Esophagus muscularis mucosa (tissue), 4 donors: Measurements from ENCODE around the gene STT3A.

Experiments used
- CTCF ChIP-seq, 3 experiments: fragments of 200-600 bp in 2 of 3; fragments of 450-650 bp in 1 of 3; sonication (generic) in 2 of 3; IDR thresholded peaks; one replicate each; pipeline ENCODE4 v1.5.1; 2017 to 2019; ENCODE audit warnings: antibody characterized with exemption in 3 of 3, mild to moderate bottlenecking in 2 of 3, moderate library complexity in 1 of 3
- EP300 ChIP-seq: sonication (generic); formaldehyde crosslinking; IDR thresholded peaks from one replicate; pipeline ENCODE4 v1.6.1; 2017; ENCODE audit warnings: antibody characterized with exemption
- POLR2A ChIP-seq: fragments of 450-650 bp; IDR thresholded peaks from one replicate; pipeline ENCODE4 v1.6.1; 2017; ENCODE audit warnings: antibody characterized with exemption, moderate library complexity, mild to moderate bottlenecking, low read depth

- TF ChIP-seq CTCF (IDR thresholded peaks at IDR 0.05) (no peak), POLR2A (no peak), EP300 (no peak)
Observed at GRCh38 chr11:125623064-125623463, 30.4 kb downstream of the STT3A start.
